HFFc6 (cell line): ENCODE results near the gene MOXD1. TPM values are rescaled to one million over a fixed set of nuclear protein-coding genes. Genes with fewer than 3 reads are reported as not detected.
"Not testable (repeated sequence)": the region's sequence is repeated elsewhere in the genome, so short reads cannot be mapped to it uniquely, and the experiment has no call there.

ENCODE experiments used
- DNase-seq: peaks from one replicate; pipeline ENCODE4 v3.0.0-alpha.2; 2018
- H3K27ac Mint-ChIP-seq: 2 replicates; pipeline ENCODE4 v1.8.0; 2020; ENCODE audit warnings: mild to moderate bottlenecking, mixed read lengths
- H3K27me3 Mint-ChIP-seq: 2 replicates; pipeline ENCODE4 v1.8.0; 2021; ENCODE audit warnings: mild to moderate bottlenecking, moderate library complexity, mixed read lengths; ENCODE audit not compliant: insufficient read depth
- H3K36me3 Mint-ChIP-seq: 2 replicates; pipeline ENCODE4 v1.8.0; 2021; ENCODE audit warnings: low read depth, mixed read lengths
- H3K4me1 Mint-ChIP-seq: 2 replicates; pipeline ENCODE4 v1.8.0; 2020; ENCODE audit warnings: low read depth, mixed read lengths
- H3K4me3 Mint-ChIP-seq: 2 replicates; pipeline ENCODE4 v1.8.0; 2020; ENCODE audit warnings: mild to moderate bottlenecking, moderate library complexity, mixed read lengths
- H3K9me3 Mint-ChIP-seq: 2 replicates; pipeline ENCODE4 v1.8.0; 2020; ENCODE audit warnings: mild to moderate bottlenecking, mixed read lengths
- CTCF ChIP-seq: fragments of 200-600 bp; sonication (generic); IDR thresholded peaks from 2 replicates; pipeline ENCODE4 v1.5.0; 2021; ENCODE audit warnings: antibody characterized with exemption, mild to moderate bottlenecking
- total RNA-seq, 6 experiments: library from RNA; stranded (reverse); fragmentation: NEBNext Ultra II Directional; extraction: Animal tissue kit (Norgen Biotek cat#: 25700); gene quantifications; 2 replicates in 1 of 6; 3 replicates in 5 of 6; pipeline ENCODE4 v1.2.3, GENCODE V29; 2021

MOXD1 gene
- total RNA-seq, 6 experiments from 2014 or later: 85.0 to 174 (median 153) TPM

GRCh38 chr6:132279592-132280139 is 121.6 kb downstream of the MOXD1 start:
- no peak overlapping the region for H3K27ac Mint-ChIP-seq
- peak; percentile 97 for TF ChIP-seq CTCF
- H3K27me3 Mint-ChIP-seq: peaks cover 3% of the 10 kb centered on the region; the same call in 1 of the 2 replicates
- H3K4me3 Mint-ChIP-seq: peak overlapping the region; percentile 88
- peak; percentile 52 for DNase-seq
- H3K4me1 Mint-ChIP-seq: no peaks in the 10 kb centered on the region
- H3K36me3 Mint-ChIP-seq: no peaks in the 10 kb centered on the region
- no peaks in the 10 kb centered on the region for H3K9me3 Mint-ChIP-seq

GRCh38 chr6:132275066-132275970 is 126.0 kb downstream of the MOXD1 start:
- DNase-seq: no peak
- no peak for TF ChIP-seq CTCF
- Mint-ChIP-seq H3K27me3 (peaks cover 10% of the 10 kb centered on the region; the same call in 1 of the 2 replicates), H3K27ac (no peak overlapping the region), H3K9me3 (no peaks in the 10 kb centered on the region), H3K4me1 (no peaks in the 10 kb centered on the region), H3K36me3 (no peaks in the 10 kb centered on the region), H3K4me3 (no peak overlapping the region)

- Mint-ChIP-seq H3K36me3 (no peaks in the 10 kb centered on the region), H3K4me1 (no peaks in the 10 kb centered on the region), H3K27ac (no peak overlapping the region), H3K9me3 (no peaks in the 10 kb centered on the region), H3K4me3 (no peak overlapping the region), H3K27me3 (peaks cover 12% of the 10 kb centered on the region; the same call in 1 of the 2 replicates)
- TF ChIP-seq CTCF: no peak
- DNase-seq: no peak
These were observed 128.5 kb downstream of the MOXD1 start for GRCh38 chr6:132272776-132273175.

- Mint-ChIP-seq H3K27ac (no peak overlapping the region), H3K9me3 (no peaks in the 10 kb centered on the region), H3K27me3 (peaks cover 12% of the 10 kb centered on the region; the same call in 1 of the 2 replicates), H3K4me1 (no peaks in the 10 kb centered on the region), H3K36me3 (no peaks in the 10 kb centered on the region), H3K4me3 (no peak overlapping the region)
- no peak for TF ChIP-seq CTCF
- DNase-seq: no peak
These were observed 130.4 kb downstream of the MOXD1 start for GRCh38 chr6:132270726-132271402.

- H3K4me1 Mint-ChIP-seq, H3K27ac Mint-ChIP-seq, H3K27me3 Mint-ChIP-seq, DNase-seq, H3K36me3 Mint-ChIP-seq, H3K4me3 Mint-ChIP-seq, H3K9me3 Mint-ChIP-seq: not testable (repeated sequence)
These were observed 132.6 kb downstream of the MOXD1 start for GRCh38 chr6:132268666-132269065.
